ENCODE data around the gene NFIA. TPM values are rescaled to one million over a fixed set of nuclear protein-coding genes. Genes with fewer than 3 reads are reported as not detected.

Gene NFIA
- total RNA-seq, 2 experiments from 2014 or later: 4.2 to 5.7 TPM

GRCh38 chr1:61093525-61094137 is 11.3 kb downstream of the NFIA start:
- Mint-ChIP-seq H3K4me3 (no peak overlapping the region), H3K4me1 (no peaks in the 10 kb centered on the region), H3K9me3 (no peaks in the 10 kb centered on the region), H3K36me3 (no peaks in the 10 kb centered on the region), H3K27ac (no peak overlapping the region), H3K27me3 (peaks cover 6% of the 10 kb centered on the region)
- ATAC-seq (ENCODE audit: low read depth) (no peak), DNase-seq (no peak)
- POLR2A ChIA-PET: no interaction called here

- Mint-ChIP-seq H3K36me3 (peaks cover 1% of the 10 kb centered on the region), H3K27ac (no peak overlapping the region), H3K27me3 (peaks cover 6% of the 10 kb centered on the region), H3K4me3 (no peak overlapping the region), H3K9me3 (no peaks in the 10 kb centered on the region), H3K4me1 (no peaks in the 10 kb centered on the region)
- ATAC-seq (ENCODE audit: low read depth) (no peak), DNase-seq (no peak)
- POLR2A ChIA-PET: no interaction called here
These were observed 12.5 kb downstream of the NFIA start for GRCh38 chr1:61094677-61095469.

GRCh38 chr1:61095470-61095812 is 13.1 kb downstream of the NFIA start:
- DNase-seq: no peak
- ATAC-seq (ENCODE audit: low read depth): no peak
- Mint-ChIP-seq H3K36me3 (peaks cover 1% of the 10 kb centered on the region), H3K27me3 (peaks cover 6% of the 10 kb centered on the region), H3K4me1 (no peaks in the 10 kb centered on the region), H3K9me3 (no peaks in the 10 kb centered on the region), H3K27ac (no peak overlapping the region), H3K4me3 (no peak overlapping the region)
- POLR2A ChIA-PET: no interaction called here

GRCh38 chr1:61097317-61097716 is 15.0 kb downstream of the NFIA start:
- H3K36me3 Mint-ChIP-seq: peaks cover 1% of the 10 kb centered on the region
- POLR2A ChIA-PET: no interaction called here
- H3K4me3 Mint-ChIP-seq: no peak overlapping the region
- no peak for ATAC-seq (ENCODE audit: low read depth)
- no peaks in the 10 kb centered on the region for H3K9me3 Mint-ChIP-seq
- peaks cover 6% of the 10 kb centered on the region for H3K27me3 Mint-ChIP-seq
- DNase-seq: no peak
- no peak overlapping the region for H3K27ac Mint-ChIP-seq
- H3K4me1 Mint-ChIP-seq: no peaks in the 10 kb centered on the region

- Mint-ChIP-seq H3K27ac (no peak overlapping the region), H3K9me3 (no peaks in the 10 kb centered on the region), H3K4me1 (no peaks in the 10 kb centered on the region), H3K4me3 (no peak overlapping the region), H3K36me3 (peaks cover 1% of the 10 kb centered on the region), H3K27me3 (peaks cover 6% of the 10 kb centered on the region)
- POLR2A ChIA-PET: no interaction called here
- no peak for DNase-seq
- ATAC-seq (ENCODE audit: low read depth): no peak
These were observed 15.4 kb downstream of the NFIA start for GRCh38 chr1:61097722-61098121.

- Mint-ChIP-seq H3K36me3 (peaks cover 1% of the 10 kb centered on the region), H3K27me3 (peaks cover 6% of the 10 kb centered on the region), H3K4me3 (no peak overlapping the region), H3K9me3 (no peaks in the 10 kb centered on the region), H3K4me1 (no peaks in the 10 kb centered on the region), H3K27ac (no peak overlapping the region)
- POLR2A ChIA-PET: no interaction called here
- ATAC-seq (ENCODE audit: low read depth): no peak
- DNase-seq: no peak
These were observed 16.0 kb downstream of the NFIA start for GRCh38 chr1:61098333-61098732.

- Mint-ChIP-seq H3K4me1 (no peaks in the 10 kb centered on the region), H3K4me3 (no peak overlapping the region), H3K27me3 (peaks cover 6% of the 10 kb centered on the region), H3K9me3 (no peaks in the 10 kb centered on the region), H3K27ac (no peak overlapping the region), H3K36me3 (peaks cover 1% of the 10 kb centered on the region)
- POLR2A ChIA-PET: no interaction called here
- ATAC-seq (ENCODE audit: low read depth) (no peak), DNase-seq (no peak)
These were observed 16.6 kb downstream of the NFIA start for GRCh38 chr1:61098906-61099437.

- H3K4me3 Mint-ChIP-seq: no peak overlapping the region
- POLR2A ChIA-PET: no interaction called here
- H3K27me3 Mint-ChIP-seq: no peaks in the 10 kb centered on the region
These were observed 18.2 kb downstream of the NFIA start for GRCh38 chr1:61100578-61100977.

GRCh38 chr1:61101536-61101935 is 19.2 kb downstream of the NFIA start:
- H3K9me3 Mint-ChIP-seq: no peaks in the 10 kb centered on the region
- no peak overlapping the region for H3K4me3 Mint-ChIP-seq
- no peak overlapping the region for H3K27ac Mint-ChIP-seq
- peaks cover 1% of the 10 kb centered on the region for H3K36me3 Mint-ChIP-seq
- DNase-seq (no peak), ATAC-seq (ENCODE audit: low read depth) (no peak)
- POLR2A ChIA-PET: no interaction called here
- no peaks in the 10 kb centered on the region for H3K27me3 Mint-ChIP-seq
- H3K4me1 Mint-ChIP-seq: no peaks in the 10 kb centered on the region

More at GRCh38 chr1:61100578-61100977, 18.2 kb downstream of the NFIA start:
- Mint-ChIP-seq H3K4me1 (no peaks in the 10 kb centered on the region), H3K36me3 (peaks cover 1% of the 10 kb centered on the region), H3K27ac (no peak overlapping the region), H3K9me3 (no peaks in the 10 kb centered on the region)
- DNase-seq: no peak
- ATAC-seq (ENCODE audit: low read depth): no peak

- Mint-ChIP-seq H3K4me3 (no peak overlapping the region), H3K27me3 (no peaks in the 10 kb centered on the region), H3K9me3 (no peaks in the 10 kb centered on the region), H3K36me3 (peaks cover 1% of the 10 kb centered on the region), H3K4me1 (no peaks in the 10 kb centered on the region), H3K27ac (no peak overlapping the region)
- POLR2A ChIA-PET: no interaction called here
- no peak for ATAC-seq (ENCODE audit: low read depth)
- DNase-seq: no peak
These were observed 19.7 kb downstream of the NFIA start for GRCh38 chr1:61102041-61102440.

- DNase-seq: no peak
- no peaks in the 10 kb centered on the region for H3K9me3 Mint-ChIP-seq
- POLR2A ChIA-PET: no interaction called here
These were observed 20.3 kb downstream of the NFIA start for GRCh38 chr1:61102621-61103020.

GRCh38 chr1:61104220-61104671 is 21.9 kb downstream of the NFIA start:
- Mint-ChIP-seq H3K4me3 (no peak overlapping the region), H3K9me3 (no peaks in the 10 kb centered on the region), H3K27me3 (no peaks in the 10 kb centered on the region), H3K4me1 (no peaks in the 10 kb centered on the region), H3K36me3 (no peaks in the 10 kb centered on the region), H3K27ac (no peak overlapping the region)
- DNase-seq: no peak
- no peak for ATAC-seq (ENCODE audit: low read depth)
- POLR2A ChIA-PET: no interaction called here

More at GRCh38 chr1:61102621-61103020, 20.3 kb downstream of the NFIA start:
- Mint-ChIP-seq H3K36me3 (peaks cover 1% of the 10 kb centered on the region), H3K27ac (no peak overlapping the region), H3K4me1 (no peaks in the 10 kb centered on the region), H3K27me3 (no peaks in the 10 kb centered on the region), H3K4me3 (no peak overlapping the region)
- no peak for ATAC-seq (ENCODE audit: low read depth)

GRCh38 chr1:61107638-61108037 is 25.3 kb downstream of the NFIA start:
- no peak for ATAC-seq (ENCODE audit: low read depth)
- POLR2A ChIA-PET: no interaction called here

GRCh38 chr1:61109158-61109557 is 26.8 kb downstream of the NFIA start:
- H3K27me3 Mint-ChIP-seq: no peaks in the 10 kb centered on the region

More at GRCh38 chr1:61107638-61108037, 25.3 kb downstream of the NFIA start:
- Mint-ChIP-seq H3K27me3 (no peaks in the 10 kb centered on the region), H3K27ac (no peak overlapping the region), H3K4me3 (no peak overlapping the region), H3K4me1 (no peaks in the 10 kb centered on the region), H3K36me3 (no peaks in the 10 kb centered on the region), H3K9me3 (no peaks in the 10 kb centered on the region)
- no peak for DNase-seq

More at GRCh38 chr1:61109158-61109557, 26.8 kb downstream of the NFIA start:
- no peak for ATAC-seq (ENCODE audit: low read depth)
- Mint-ChIP-seq H3K36me3 (peaks cover 2% of the 10 kb centered on the region), H3K9me3 (peaks cover 4% of the 10 kb centered on the region), H3K4me1 (no peaks in the 10 kb centered on the region), H3K27ac (no peak overlapping the region), H3K4me3 (no peak overlapping the region)
- no peak for DNase-seq
- POLR2A ChIA-PET: no interaction called here
